ENCODE data around the gene PSENEN. TPM values are rescaled to one million over a fixed set of nuclear protein-coding genes. Genes with fewer than 3 reads are reported as not detected.

PSENEN gene
- total RNA-seq, 3 donors from 2014 or later = 56.7 to 92.1 (median 90.2) TPM

- Histone ChIP-seq H3K9me3 (no peaks in the 10 kb centered on the region), H3K36me3 (ENCODE audit: low read depth) (peaks cover 7% of the 10 kb centered on the region), H3K4me1 (ENCODE audit: low read depth) (peaks cover 23% of the 10 kb centered on the region), H3K4me3 (no peak overlapping the region)
- intact Hi-C loops (cut with DNase I, micrococcal nuclease) = no loop called here
- ATAC-seq (no peak), DNase-seq (no peak)
- no peak for TF ChIP-seq CTCF (IDR thresholded peaks at IDR 0.05)
Measured at GRCh38 chr19:35750167-35750566, 4.7 kb downstream of the PSENEN start.

GRCh38 chr19:35751839-35752745, 6.6 kb downstream of the PSENEN start:
- no peak for ATAC-seq
- TF ChIP-seq CTCF (IDR thresholded peaks at IDR 0.05) = no peak
- H3K9me3 ChIP-seq = no peaks in the 10 kb centered on the region
- H3K36me3 ChIP-seq (ENCODE audit: low read depth) = peaks cover 7% of the 10 kb centered on the region
- H3K4me3 ChIP-seq = no peak overlapping the region
- intact Hi-C loops (cut with DNase I, micrococcal nuclease) = no loop called here
- H3K4me1 ChIP-seq (ENCODE audit: low read depth) = peaks cover 30% of the 10 kb centered on the region
- DNase-seq = no peak

- ATAC-seq (no peak), DNase-seq (no peak)
- intact Hi-C loops (cut with DNase I, micrococcal nuclease) = no loop called here
- Histone ChIP-seq H3K36me3 (ENCODE audit: low read depth) (peaks cover 7% of the 10 kb centered on the region), H3K9me3 (no peaks in the 10 kb centered on the region), H3K4me1 (ENCODE audit: low read depth) (peaks cover 35% of the 10 kb centered on the region), H3K4me3 (no peak overlapping the region)
- TF ChIP-seq CTCF (IDR thresholded peaks at IDR 0.05) = no peak
Measured at GRCh38 chr19:35752746-35753350, 7.4 kb downstream of the PSENEN start.

- intact Hi-C loops (cut with DNase I, micrococcal nuclease) = no loop called here
- no peak overlapping the region for H3K4me3 ChIP-seq
- no peak for TF ChIP-seq CTCF (IDR thresholded peaks at IDR 0.05)
- no peaks in the 10 kb centered on the region for H3K9me3 ChIP-seq
- peaks cover 39% of the 10 kb centered on the region for H3K4me1 ChIP-seq (ENCODE audit: low read depth)
- H3K36me3 ChIP-seq (ENCODE audit: low read depth) = peaks cover 7% of the 10 kb centered on the region
- DNase-seq (no peak), ATAC-seq (no peak)
Measured at GRCh38 chr19:35753634-35754369, 8.4 kb downstream of the PSENEN start.

GRCh38 chr19:35754370-35755130, 9.1 kb downstream of the PSENEN start:
- DNase-seq (no peak), ATAC-seq (no peak)
- intact Hi-C loops (cut with DNase I, micrococcal nuclease) = no loop called here
- Histone ChIP-seq H3K36me3 (ENCODE audit: low read depth) (peaks cover 7% of the 10 kb centered on the region), H3K9me3 (no peaks in the 10 kb centered on the region), H3K4me3 (no peak overlapping the region), H3K4me1 (ENCODE audit: low read depth) (peaks cover 35% of the 10 kb centered on the region)
- TF ChIP-seq CTCF (IDR thresholded peaks at IDR 0.05) = no peak
